ENCODE results near the gene GEMIN4.

The GEMIN4 gene

DNA sequence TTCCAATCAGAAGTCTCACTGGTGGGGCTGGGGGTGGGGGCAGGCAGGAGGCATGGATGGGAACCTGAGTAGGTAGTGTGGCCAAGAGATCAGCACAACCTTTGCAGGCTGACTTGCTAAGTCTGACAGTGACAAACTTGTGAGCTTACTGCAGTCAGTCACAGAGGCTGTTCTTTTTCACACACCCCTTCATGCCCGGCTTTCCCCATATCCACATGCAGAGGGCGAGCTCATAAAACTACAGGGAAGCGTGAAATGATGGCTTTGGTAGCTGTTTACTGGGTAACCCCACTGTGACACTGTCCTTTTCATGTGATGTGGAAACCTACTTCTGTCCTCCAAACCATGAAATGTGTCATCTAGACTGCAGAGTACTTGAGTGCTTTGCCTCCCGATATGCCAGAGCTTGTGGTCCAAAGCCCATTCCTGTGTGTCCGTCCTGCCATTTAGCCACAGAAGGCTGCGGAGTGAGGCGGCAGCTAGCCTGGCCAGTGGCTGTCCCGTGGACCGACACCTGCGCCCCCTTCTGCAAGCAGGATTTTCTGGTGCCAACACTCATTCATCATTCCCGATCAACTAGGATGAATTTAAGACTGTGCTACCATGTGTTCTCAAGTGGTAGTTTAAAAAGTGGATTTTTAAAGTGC lies 9.8 kb downstream of the GEMIN4 start:
- no peak for DNase-seq (ENCODE audit: low read depth in 2 of 2)

DNA sequence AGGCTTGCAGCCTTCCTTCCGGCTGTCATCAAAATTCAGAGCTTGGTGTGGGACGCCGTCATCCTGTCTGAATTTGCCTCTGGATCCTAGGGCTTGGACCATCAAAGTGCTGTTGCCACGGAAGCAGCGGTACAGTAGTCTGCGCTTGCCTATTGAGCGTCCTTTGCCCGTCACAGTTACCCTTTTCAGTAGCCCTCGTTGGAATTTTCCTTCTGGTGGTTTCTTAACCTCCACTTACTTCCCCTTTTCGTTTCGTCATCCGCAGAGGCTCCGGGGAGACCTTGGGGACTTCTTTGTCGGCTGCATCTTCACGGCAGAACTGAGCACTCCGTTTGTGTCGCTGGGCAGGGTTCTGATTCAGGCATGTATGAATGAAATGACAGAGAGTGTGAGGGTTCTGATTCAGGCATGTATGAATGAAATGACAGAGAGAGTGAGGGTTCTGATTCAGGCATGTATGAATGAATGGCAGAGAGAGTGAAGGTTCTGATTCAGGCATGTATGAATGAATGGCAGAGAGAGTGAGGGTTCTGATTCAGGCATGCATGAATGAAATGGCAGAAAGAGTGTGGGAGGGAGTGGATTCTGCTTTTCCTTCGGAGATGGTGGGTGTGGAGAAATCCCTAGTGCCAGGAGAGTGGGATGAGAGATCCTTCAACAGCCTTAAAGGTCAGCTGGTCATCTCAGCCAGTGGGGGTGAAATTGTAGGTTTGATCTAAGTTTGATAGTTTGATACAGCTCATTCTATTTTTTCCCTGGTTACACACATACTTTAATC lies 11.6 kb downstream of the GEMIN4 start:
- DNase-seq (ENCODE audit: low read depth in 2 of 2) = peak in 1 of 2 donors; percentile 39

DNA sequence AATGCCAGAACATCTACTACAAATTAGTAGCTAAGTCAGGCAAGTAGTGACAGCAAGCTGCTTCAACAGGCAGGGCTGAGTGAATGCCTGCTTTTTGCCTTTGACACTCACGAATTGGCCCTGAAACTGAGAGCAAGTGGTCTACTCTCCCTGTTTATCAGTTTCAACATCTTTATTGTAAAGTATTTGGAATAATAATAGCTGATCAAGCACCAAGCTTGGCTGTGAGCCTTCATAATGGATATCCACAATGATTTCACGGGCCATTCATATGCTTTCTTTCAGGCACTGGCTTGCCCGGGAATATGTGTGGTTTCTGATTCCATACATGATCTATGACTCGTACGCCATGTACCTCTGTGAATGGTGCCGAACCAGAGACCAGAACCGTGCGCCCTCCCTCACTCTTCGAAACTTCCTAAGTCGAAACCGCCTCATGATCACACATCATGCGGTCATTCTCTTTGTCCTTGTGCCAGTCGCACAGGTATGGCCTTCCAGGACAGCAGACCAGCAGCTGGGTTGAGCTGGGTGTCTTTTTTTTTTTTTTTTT lies 14.4 kb downstream of the GEMIN4 start:
- DNase-seq (ENCODE audit: low read depth in 2 of 2) = no peak

DNA sequence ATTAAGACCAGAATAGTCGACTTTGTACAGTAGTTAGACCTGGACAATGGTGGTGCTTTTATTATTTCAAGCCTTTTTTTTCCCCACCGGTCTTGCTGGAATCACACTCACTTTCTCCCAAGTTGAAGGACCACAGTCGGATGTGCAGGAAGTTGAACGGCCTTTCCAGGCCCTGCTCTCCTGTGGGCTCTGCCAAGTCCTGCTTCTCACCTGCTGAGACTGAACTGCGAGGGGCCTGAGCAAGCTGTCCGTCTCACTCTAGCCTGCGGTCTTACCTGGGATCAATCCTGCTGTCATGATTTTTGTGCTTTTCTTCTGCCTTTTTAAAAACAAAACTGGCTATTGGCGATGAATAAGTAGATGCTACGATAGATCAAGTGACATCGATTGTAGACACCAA lies 18.3 kb downstream of the GEMIN4 start:
- no peak for DNase-seq (ENCODE audit: low read depth in 2 of 2)

DNA sequence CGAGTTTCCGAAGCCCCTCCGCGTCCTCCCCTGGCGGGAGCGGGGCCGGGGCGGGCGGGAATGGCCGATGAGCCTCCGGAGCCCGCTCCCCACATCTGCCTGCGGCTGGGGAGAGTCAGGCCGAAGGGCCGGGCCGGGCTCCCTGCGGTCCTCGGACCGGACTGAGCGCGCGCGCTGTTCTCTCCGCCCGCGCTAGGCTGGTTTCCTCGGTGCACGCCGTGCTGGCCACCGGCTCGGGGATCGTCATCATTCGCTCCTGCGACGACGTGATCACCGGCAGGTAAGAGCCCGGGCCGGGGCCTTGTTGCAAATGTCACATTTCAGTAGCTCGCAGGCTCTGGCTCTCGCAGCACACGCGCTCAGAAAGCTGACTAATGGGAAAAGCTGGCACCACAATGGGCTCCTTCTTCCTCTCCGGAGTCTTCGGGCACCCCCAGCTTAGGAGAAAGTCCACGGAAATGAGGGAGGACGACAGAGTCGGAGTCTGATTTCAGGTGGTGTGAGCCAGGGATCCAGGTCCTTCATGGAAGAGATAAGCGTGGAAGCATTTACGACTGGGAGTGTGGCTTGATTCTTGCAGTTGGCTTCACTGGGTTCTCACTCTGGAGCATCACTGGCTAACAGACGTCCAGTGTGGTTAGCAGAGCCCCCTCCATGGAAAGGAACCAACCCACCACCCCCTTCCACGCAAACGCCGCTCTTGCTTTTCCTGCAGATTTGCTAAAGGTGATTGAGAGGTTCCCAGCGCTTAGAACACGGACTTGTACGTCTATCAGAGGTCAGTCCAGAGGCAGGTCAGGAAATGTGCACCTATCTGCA lies 19.0 kb downstream of the GEMIN4 start:
- DNase-seq (ENCODE audit: low read depth in 2 of 2) = peak in 1 of 2 donors; percentile 56

DNA sequence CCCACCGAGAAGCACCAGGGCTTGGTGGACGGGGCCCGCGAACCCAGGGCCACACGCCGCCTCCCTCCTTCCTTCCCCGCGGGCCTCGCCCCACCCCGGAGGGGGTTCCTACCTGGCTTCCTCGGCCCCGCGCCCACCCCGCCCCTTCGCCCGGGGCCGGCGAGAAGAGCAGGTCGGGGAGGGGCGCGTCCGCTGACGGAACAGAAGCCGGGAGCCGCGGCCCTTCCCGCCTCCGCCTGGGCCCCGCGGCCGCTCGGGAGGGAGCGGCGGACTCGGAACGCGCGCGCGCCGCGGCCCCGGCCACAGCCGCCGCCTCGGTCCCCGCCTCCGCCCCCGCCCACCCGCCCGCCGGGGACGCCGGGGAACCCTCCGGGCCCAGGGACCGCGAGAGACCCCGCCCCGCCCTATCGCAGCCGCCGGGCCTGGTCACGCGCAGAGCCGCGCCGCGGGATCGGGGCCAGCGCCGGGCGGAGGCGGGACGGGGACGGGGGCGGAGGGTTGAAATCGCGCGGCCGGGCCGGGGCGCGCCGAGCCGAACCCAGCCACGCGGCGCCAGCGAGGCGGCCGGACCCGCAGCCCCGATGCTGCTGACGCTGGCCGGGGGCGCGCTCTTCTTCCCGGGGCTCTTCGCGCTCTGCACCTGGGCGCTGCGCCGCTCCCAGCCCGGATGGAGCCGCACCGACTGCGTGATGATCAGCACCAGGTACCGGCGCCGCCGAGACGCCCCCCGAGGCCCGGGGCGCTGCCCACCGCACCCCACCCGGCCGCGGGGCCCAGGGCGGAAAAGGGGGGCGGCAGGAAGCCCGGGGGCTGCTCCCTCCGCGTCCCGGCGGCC lies 19.8 kb downstream of the GEMIN4 start, which contains the start of gene TLCD3A:
Gene TLCD3A (plus strand): TSS at position 530 of the 835 bp plus-strand sequence. CDS start 52 bp downstream, at position 582.
- DNase-seq (ENCODE audit: low read depth in 2 of 2) = peak in 1 of 2 donors; percentile 36

DNA sequence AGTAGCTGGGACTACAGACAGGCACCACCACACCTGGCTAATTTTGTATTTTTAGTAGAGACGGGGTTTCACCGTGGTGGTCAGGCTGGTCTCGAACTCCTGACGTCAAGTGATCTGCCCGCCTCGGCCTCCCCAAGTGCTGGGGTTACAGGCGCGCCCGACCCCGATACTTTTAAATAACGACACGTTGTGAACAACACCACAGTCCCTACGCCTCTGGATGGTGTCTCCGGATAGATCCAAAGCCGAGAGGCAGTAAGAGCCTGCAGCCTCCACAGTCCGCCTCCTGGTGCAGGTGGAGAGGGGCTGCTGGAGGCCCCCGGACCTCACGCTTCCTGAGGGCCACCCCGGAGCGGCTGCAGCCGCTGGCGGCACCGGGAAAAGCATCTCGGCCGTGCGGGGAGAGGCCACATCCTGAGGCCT lies 20.4 kb downstream of the GEMIN4 start:
- no peak for DNase-seq (ENCODE audit: low read depth in 2 of 2)

DNA sequence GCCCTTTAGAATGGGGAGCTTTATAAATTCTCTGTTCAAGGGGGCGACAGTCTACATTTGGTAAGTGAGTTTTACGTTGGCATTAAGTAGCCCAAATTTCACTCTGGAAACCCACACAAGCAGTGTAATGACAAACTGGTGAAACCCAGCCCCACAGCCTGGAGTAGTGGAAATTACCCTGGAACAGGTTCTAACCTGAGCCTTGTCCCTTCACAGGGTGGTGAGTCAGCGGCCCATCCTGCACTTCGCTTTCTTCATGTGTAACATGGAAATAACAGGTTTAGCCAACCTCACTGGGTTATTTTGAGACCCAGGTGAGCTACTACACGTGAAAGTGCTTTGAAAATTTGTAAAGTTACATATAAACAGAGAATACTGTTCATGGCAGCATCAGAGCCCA lies 23.2 kb downstream of the GEMIN4 start:
- no peak for DNase-seq (ENCODE audit: low read depth in 2 of 2)

DNA sequence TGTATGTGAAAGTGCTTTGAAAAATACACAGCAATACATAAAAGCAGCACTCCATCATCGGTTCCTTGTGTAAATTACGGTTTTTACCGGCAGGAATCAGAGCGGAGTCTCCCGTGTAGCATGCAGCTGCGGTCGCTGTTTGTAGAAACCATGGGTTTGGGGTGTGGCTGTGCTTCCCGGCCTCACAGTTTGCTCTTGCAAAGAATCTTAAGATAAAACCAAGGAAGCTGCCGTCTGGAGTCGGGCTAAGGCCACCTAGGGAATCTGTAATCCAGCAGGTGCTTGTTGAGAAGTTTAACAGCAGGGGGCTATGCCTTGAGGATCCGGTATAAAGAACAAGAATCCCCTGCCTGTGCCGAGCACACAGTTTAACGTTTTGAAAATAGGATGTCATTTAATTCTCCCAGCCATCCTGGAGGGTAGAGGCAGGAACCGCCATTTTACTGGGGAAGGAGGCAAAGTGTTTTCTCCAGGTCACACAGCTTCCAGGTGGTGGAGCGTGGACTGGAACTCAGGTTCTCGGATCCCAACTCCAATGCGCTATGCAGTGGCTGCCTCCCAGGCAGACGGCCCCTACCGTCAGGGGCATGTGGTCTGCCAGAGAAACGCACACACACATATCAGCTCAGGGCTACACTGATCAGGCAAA lies 25.7 kb downstream of the GEMIN4 start:
- DNase-seq (ENCODE audit: low read depth in 2 of 2) = no peak

DNA sequence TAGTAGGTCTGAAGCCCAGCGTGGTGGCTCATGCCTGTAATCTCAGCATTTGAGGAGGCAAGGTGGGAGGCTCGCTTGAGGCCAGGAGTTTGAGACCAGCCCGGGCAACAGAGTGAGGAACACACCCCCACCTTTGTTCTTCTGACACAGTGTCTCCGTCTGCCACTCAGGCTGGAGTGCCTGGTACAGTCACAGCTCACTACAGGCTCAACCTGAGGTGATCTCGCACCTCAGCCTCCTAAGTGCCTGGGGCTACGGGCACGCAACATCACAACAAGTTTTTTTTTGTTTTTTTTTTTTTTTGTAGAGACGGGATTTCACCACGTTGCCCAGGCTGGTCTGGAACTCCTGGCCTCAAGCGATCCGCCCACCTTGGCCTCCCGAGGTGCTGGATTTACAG lies 26.3 kb downstream of the GEMIN4 start:
- DNase-seq (ENCODE audit: low read depth in 2 of 2) = no peak

DNA sequence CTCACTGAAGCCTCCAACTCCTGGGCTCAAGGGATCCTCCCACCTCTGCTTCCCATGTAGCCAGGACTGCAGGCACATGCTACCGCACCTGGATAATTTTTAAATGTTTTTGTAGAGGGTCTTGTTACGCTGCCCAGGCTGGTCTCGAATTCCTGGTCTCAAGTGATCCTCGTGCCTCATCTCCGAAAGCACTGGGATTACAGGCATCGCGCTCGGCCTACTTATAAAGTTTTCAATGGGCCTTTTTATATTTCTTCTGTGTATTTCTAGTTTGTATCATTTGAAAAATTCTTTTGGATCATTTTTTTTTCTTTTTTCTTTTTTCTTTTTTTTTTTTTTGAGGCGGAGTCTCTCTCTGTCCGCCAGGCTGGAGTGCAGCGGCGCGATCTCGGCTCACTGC lies 27.0 kb downstream of the GEMIN4 start:
- DNase-seq (ENCODE audit: low read depth in 2 of 2) = no peak

DNA sequence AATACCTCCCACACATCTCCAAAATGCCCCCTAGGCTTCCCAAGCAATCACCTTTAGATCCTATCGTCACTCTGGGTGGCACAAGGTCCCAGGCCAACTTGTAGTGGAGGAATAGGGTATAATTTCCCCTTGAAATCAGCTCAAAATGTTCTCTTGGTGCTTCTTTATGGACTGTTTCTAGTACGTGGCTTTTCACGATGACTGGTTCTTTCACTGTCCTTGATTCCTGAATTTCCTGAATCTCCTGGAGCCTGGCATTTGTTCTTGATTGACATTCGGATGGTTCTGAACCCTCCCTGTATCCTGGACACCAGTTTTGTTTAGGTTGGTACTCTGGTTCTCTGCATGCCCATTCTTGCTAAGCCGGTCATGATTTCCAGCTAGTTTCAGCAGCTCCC lies 30.5 kb downstream of the GEMIN4 start:
- no peak for DNase-seq (ENCODE audit: low read depth in 2 of 2)

DNA sequence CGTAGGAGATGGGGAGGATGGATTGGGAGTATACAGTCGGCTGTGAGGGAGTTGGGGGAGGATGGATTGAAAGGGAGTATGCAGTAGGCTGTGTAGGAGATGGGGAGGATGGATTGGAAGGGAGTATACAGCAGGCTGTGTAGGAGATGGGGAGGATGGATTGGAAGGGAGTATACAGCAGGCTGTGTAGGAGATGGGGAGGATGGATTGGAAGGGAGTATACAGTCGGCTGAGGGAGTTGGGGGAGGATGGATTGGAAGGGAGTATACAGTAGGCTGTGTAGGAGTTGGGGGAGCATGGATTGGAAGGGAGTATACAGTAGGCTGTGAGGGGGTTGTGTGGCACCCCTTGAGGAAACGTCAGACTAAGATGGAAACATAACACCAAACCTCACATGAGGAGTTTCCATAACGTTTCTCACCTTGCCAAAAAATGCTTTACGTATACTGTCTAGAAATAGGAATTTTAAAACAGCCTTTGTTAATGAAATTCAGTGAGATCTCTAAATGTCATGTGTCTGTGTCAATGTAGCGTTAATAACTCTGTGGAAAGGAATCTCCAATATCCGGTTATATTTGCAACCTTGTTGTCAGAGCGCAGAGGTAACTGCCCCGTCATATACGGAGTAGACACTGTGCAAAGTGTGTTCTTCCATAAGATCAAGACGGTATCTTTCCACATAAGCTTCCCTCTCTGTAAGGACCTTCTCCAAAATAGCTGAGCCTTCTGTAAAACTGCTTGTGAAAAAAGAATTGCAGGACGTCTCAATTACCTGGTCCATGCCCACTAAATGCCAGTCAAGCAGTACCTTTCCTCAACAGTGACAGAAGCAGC lies 31.1 kb downstream of the GEMIN4 start:
- DNase-seq (ENCODE audit: low read depth in 2 of 2) = no peak

DNA sequence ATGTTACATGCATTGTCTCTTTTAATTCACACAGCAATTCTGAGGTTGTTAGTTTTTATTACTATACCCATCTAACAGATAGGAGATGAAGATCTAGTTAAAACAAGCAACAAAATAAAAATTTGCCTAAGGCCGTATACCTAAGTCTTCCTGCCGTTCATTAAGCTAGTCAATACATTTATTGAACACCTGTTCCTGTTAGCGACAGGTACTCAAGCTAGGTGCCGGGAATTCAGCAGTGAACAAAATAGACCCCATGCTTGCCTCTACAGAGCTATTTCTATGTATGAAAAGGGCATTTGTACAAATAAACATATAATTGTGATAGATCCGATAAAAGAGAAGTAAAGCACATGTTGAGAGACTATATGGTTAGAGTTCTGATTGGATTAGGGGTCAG lies 34.0 kb downstream of the GEMIN4 start:
- no peak for DNase-seq (ENCODE audit: low read depth in 2 of 2)

DNA sequence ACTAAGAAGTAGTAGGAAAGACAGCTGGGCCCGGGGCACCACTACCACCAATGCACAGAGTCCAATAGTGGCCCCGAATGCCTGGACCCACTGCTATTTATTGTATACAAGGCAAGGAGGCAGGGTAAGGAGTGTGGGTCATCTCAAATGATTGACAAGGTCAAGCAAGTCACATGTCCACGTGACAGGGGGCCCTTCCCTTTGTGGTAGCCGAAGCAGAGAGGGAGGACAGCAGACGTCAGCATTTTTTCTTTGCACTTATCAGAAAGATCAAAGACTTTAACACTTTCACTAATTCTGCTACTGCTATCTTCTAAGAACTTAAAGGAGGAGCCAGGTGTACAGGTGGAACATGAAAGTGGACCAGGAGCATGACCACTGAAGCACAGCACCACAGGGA lies 43.9 kb downstream of the GEMIN4 start:
- no peak for DNase-seq (ENCODE audit: low read depth in 2 of 2)

DNA sequence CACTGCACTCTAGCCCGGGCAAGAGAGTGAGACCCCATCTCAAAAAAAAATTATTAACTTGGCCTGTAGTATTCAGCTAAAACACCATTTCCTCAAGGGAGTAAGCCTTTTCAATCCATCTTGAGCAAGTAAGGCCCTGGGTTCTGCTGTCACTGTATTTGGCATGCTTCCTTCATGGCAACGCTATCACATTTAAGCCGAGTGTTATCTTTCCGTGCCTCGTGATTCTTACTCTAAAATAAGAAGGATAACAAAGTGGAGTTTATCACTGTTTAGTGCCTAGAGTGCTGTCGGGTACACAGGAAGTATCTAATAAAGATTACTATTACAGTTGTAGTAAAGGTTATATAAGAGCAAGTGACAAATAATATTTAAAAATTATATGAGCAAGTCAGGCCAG lies 46.2 kb downstream of the GEMIN4 start:
- DNase-seq (ENCODE audit: low read depth in 2 of 2) = no peak

DNA sequence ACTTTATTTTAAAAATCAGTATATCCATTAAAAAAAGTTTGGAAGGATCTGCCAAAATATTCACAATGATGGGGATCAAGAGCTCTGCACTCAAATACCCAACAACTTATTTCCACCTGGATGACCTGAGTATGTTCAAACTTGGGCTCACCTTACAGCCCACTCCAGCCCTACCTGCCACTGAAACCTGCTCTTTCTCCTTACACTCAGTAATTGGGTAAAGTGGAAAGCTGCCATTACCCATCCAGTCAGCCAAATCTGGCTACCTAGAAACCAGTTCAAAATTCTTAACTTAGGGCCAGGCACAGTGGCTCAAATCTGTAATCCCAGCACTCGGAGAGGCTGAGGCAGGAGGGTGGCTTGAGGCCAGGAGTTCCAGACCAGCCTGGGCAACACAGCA lies 47.1 kb downstream of the GEMIN4 start:
- no peak for DNase-seq (ENCODE audit: low read depth in 2 of 2)

DNA sequence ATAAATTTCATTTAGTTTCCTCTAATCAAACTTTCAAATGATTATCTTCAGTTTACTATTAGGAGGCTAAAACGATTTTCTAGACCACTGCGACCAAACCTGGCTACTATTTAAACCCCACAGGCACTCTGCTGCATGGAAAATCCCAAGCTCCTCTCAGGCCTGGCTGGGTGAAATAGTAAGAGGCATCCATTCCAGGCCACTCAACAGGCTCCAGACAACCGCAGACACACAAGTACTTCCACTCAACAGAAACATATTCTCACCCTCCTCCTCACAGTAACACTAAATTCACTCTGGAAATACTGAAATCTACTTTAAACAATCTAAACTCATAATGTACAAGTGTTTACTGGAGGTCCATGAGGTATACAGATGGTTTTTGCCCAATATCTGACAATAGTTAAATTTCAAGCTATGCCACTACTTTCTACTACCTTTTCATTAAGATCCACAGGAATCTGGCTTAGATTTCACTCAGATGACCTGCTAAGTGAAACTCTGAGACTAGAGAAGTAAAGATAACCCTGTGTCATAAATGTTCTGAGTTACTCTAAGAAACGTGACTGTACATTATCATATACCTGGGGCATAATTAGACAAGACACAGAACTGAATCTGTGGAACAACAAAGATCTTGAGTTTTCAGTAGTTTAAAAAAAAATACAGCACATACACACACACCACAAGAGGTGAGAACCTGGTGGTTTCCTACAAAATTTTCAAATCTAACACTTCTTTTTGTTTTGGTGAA lies 47.8 kb downstream of the GEMIN4 start:
- DNase-seq (ENCODE audit: low read depth in 2 of 2) = no peak

All from stimulated activated CD4-positive, alpha-beta T cell treated with anti-CD3 and anti-CD28 coated beads, Interleukin-15, amount 100 ng/mL, for 48 hours (primary cell).